NCI-H748 (cell line): Measurements from ENCODE around the gene EIF1AD.
A peak's percentile ranks its signal among the peaks of the same experiment; 100 is the strongest.
"Not testable (repeated sequence)": the region's sequence is repeated elsewhere in the genome, so short reads cannot be mapped to it uniquely, and the experiment has no call there.

Experiments used
- DNase-seq: peaks from one replicate; lab custom pipeline; 2025; ENCODE audit not compliant: unreplicated experiment; lab: John Stamatoyannopoulos, UW

Gene EIF1AD, protein sequence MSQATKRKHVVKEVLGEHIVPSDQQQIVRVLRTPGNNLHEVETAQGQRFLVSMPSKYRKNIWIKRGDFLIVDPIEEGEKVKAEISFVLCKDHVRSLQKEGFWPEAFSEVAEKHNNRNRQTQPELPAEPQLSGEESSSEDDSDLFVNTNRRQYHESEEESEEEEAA

DNA sequence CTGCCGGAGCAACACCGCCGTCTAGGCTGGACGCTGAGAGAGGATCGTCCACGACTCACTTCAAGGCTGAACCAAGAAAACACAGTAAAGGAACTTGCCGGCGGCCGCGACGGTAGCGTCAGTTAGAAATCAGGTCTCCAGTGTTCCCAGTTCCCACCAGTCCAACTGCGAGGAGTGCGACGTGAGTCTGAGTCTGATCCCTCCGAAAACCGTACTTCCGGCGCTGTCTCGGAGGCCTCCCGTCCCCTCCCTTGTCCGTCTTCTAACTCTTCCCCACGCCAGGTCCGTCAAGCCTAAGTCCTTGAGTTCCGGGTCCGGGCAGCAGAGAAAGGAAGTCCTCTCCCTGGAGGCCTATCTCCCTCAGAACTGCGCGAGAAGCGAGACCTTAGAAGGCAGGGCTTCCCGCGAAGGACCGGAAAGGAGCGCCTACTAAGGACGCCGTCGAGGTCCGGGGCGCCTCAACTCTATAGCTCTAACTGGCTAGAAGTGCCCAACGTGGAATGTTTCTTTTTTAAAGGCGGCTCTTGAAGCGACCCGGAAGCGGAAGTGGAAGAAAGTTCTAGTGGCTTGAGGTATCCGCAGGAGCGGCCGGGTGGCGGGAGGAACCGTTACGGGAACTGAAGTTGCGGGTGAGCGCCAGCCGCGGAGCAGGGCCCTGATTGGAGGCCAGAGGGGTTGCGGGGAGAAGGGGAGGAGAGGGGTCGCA lies at the start of gene EIF1AD, which contains the start of gene BANF1:
Gene EIF1AD (minus strand): TSS at position 216 of the 706 bp plus-strand sequence. CDS start 1,768 bp downstream, outside the sequence.
Gene BANF1 (plus strand): TSS at position 562 of the 706 bp plus-strand sequence. CDS start 748 bp downstream, outside the sequence.
- peak; percentile 99 for DNase-seq

DNA sequence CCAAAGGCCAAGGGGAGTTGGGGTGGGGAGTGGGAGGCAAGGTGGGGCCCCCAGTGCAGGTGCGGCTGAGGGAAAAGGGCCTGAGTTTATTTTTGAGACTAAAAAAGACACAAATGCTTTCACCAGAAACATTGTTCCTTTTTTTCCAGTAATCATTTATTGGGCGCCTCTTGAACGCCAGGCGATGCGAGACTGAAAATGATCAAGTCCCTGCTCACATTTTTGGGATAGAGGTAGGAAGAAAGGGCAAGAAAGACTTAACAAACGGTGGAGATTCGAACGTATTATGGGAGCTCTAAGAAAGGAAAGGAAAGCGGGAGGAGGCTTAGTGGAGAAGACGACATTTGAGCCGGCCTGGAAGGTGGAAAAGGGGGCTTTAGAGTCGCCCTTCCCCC lies 49.4 kb upstream of the EIF1AD start:
- DNase-seq: no peak

DNA sequence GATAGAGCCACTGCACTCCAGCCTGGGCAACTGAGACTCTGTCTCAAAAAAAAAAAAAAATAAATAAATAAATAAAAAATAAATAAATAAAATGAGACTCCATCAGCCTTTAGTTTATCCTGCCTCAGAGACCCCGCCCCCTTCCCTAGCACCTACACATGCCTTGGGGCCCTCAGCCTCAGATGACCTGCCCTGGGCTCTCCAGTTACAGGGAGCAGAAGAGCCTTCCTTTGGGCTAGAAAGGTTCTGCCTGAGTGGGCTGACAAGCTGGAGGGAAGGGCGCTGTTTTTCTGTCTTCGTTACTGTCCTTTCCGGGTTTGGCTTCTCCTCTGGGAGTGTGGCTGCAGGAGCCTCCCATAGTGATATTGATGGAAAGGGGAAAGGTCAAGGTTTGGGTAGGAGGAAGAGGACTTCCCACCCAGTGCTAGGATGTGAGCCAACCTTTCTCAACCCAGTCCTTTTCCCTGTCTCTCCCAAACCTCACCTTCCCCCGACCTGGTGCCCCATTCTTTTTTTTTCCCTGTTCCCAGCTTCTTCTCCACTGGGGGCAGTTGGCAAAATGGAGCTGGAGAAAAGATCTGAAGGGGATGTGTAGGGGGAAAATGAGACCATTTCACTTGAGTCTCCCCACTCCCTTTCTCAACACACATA lies 48.7 kb upstream of the EIF1AD start:
- DNase-seq: no peak

DNA sequence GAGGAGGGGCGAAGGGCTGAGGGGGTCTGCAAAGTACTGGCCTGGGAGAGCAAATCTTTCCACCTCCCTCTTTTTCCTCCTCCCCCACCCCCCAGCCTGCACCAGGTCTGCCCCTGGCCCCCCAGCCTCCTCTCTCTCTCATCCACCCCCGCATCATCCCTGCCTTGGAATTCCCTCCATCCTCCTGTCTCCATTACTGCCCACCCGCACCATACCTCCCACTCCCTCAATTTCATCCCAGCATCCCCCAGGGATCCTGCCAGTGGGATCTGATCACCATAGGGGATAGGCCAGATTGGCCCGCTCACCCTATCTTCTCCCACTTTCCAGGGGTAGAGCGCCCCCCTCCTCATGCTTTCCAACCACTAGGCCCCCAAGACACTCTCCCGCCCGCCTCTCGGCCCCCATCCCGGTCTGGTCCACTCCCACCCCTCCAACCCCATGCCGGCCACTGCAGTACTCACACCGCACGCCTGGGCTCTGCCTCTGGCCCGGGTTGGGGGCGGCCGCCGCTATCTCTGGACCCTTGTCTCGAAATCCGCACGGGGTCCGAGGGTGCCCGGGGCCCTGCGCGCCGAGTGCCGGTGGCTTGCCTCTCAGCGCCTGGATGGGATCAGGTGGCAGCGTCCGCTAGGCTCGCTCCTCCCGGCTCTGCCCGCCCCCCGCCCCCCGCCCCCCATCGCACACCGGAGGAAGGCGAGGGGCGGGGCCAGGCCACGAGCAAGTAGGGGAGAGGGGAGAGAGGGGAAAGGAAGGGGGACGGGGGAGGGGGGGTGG lies 46.8 kb upstream of the EIF1AD start, which contains the start of gene GAL3ST3:
Gene GAL3ST3 (minus strand): TSS at position 615 of the 777 bp plus-strand sequence. CDS start 3,746 bp downstream, outside the sequence.
- DNase-seq: peak; percentile 56

DNA sequence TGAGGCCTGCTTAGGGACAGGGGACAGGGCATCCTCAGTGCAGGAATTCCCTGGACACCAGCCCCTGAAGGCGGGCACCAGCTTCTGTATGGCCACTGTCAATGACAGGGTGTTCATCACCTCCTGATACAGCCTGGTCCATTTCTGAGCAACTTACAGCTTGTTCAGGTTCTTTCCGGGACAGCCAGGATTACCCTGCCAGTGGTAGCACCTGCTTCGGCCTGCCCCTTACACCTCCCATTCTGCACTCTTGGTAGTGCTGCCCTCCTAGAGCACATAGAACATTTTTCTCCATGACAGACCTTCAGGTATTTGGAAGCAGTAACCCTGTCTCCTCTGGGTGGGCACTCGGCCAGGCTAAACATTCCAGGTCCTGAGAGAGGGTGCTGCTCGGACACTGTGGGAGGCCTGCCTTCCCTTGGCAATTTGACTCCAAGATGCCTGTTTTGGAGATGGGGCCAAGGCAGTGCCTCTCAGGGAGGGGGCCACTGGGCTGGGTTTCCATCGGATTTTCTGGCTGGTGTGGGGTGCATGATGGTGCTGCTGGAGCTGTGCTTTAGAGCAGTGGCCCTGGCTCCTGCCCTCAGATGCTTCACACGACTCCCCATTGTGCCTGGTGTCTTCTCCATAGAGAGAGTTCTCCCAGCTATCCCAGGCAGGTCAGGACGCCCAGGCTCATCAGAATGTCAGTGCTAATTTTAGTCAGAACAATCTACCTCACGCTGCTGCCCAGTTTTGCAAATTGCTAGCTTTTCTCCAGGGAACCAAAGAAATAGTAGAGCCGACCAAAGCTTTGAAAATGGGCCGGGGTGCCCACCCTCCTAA lies 45.8 kb upstream of the EIF1AD start:
- DNase-seq: no peak

DNA sequence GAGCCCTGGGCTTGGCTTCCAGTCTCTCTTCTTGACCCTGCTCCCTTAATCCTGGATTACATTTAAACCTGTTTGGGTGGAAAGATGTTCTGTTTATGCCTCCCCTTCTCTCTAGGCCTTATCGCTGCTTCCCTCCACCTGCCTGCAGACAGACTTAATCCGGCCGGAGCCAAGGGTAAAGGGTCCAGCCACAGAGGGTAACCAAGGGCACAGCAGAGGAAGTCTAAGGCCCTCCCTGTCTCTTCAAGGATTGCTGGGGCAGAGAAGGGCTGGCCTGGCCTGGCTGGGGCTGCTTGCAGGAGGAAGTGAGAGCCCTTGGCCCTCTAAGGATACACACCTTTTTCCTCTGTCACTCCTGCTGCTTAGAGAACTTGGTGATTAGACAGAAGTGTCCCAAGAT lies 44.9 kb upstream of the EIF1AD start:
- no peak for DNase-seq

DNA sequence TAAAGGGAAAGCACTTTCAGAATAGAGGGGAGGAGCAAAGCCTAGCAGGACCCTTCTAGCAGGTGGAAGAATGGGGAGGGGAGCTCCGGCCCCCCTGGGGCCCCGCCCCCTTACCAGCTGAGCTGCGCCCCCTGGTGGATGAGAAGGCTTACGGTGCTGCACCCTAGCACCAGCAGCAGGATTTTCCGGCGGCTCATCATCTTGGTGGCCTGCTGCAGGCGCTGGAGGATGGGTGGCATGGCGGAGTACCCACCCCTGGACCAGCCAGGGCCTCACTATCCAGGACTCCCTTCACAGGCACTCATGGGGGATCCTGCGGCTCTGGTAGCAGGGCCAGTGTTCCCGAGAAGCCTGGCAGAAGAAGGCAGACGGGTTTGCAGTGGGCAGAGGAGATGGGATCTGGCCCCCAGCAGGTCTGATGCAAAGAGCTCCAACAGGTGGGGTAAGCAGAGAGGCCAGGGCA lies 43.3 kb upstream of the EIF1AD start:
- DNase-seq: peak; percentile 85

DNA sequence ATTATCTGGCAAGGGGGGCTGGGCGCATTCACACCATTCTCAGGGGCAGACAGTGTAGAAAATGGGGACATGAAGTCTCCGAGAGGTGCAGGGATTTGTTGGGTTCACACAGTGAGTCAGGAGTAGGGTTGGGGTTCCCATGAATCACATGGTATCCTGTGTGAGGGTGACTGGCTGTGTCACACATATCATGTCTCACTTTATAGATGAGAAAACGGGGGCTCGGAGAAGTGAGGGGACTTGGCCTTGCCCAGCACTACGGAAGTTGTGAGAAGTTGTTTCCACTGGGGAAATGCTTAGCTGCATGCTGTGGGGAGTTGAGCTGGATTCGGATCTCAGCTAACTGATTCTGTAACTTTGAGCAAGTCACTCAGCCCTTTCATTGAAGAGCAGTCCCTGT lies 42.8 kb upstream of the EIF1AD start:
- DNase-seq: no peak

DNA sequence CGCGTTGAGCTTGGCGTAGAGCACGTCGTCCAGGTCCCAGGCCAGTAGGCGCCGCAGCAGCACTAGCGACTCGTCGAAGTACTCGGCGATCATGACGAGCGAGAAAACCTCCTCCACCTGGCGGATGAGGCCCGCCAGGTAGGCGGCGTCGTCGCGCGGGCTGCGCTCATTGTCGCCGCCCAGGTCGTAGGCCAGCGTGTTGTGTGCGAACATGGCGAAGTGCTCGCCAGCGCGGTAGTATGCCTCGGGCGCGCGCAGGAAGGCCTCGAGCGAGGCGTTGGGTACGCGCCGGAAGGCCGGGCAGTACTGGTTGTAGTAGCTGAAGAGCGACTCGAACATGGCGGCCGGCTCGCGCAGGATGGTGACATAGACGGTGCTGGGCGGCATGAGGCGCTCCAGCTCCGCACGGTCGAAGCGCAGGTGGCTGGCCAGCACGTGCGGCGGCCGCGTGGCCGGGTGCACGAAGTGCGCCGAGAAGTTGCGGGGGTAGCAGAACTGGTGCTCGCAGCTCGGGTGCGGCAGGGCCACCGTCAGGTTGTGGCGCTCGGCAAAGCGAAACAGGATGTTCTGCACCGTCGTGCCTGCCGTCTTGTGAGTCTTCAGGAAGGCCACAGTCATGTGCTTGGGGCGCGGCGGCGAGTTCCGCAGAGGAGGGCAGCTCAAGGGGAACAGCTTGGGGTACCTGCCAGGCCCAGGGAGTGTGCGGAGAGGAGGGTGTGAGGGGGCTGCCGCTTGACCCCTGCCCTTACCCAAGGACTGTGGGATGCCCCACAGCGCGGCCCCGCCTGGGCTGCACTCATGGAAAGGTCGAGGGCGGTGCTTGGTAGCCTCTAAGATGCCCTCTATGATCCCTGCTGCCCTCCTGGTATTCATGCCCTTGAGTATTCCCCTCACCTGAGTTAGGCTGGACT lies 41.3 kb upstream of the EIF1AD start:
- no peak for DNase-seq

DNA sequence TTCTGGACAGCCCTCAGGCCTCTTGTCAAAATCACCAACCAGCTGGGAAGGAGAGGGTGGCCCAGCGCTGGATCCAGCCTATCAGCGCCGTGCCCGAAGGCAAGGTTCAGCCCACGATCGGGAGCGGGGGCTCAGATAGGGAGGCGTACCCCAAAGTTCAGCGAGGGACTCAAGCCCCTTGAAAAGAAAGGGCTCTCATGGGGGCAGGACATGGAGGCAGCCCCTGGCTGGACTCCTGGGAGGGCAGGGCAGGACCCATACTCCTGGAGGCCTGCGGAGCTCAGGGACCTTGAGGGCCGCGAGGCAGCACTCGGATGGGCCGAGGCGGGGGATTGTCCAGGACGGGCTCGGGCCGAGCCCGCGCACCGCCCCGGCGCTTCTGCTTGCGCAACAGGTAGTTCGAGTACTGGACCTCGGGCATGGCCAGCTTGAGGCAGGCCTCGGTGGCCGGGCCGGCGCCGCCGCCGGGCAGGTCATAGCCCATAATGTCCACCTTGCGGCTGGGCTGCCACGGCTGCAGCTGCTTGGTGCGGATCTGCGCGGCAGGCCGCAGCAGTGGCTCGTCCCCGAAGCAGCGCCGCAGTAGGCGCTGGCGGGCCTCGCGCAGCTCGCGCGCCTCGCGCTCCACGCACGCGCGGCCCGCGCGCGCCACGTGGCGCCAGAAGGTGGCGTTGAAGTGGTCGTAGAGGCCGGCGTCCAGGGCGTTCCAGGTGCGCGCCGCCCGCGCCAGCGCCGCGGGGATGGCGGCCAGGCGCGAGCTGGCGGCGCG lies 40.5 kb upstream of the EIF1AD start:
- no peak for DNase-seq

DNA sequence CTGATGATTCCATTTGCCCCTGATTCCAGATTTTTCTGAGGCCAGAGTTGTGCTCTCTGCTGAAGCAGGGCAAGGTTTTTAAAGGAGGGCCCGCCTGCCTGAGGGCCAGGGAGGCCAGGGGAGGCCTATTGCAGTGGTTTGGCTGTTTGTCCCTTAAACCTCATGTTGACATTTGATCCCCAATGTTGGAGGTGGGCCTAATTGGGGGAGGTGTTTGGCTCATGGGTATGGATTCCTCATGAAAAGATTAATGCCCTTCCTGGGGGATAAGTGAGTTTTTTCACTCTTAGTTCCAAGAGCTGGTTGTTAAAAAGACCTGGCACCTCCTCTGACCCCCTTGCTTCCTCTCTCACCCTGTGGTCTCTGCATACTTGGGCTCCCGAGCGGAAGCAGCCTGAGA lies 37.8 kb upstream of the EIF1AD start:
- no peak for DNase-seq

DNA sequence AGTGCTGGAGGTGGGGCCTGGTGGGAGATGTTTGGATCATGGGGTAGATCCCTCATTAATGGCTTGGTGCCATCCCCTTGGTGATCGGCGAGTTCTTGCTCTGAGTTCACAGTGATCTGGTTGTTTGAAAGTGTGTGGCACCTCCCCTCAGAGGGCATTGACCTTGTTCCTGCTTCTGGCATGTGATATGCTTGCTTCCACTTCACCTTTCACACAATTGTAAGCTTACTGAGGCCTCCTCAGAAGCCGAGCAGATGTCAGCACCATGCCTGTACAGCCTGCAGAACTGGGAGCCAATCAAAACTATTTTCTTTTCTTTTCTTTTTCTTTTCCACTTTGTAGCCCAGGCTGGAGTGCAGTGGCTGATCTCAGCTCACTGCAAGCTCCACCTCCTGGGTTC lies 35.4 kb upstream of the EIF1AD start:
- DNase-seq: no peak

DNA sequence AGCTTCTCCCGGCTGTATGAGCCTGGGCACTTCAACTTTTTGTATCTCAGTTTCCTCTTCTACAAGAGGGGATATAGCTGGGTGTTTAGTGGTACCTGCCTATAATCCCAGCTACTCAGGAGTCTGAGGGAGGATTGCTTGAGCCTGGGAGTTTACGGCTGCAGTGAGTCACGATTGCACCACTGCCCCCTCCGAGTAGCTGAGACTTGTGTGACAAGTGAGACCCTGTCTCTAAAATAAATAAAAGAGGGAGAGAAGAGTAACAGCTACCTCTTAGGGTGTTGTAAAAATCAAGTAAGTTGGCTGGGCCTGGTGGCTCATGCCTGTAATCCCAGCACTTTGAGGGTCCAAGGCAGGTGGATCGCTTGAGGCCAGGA lies 34.4 kb upstream of the EIF1AD start:
- DNase-seq: no peak

DNA sequence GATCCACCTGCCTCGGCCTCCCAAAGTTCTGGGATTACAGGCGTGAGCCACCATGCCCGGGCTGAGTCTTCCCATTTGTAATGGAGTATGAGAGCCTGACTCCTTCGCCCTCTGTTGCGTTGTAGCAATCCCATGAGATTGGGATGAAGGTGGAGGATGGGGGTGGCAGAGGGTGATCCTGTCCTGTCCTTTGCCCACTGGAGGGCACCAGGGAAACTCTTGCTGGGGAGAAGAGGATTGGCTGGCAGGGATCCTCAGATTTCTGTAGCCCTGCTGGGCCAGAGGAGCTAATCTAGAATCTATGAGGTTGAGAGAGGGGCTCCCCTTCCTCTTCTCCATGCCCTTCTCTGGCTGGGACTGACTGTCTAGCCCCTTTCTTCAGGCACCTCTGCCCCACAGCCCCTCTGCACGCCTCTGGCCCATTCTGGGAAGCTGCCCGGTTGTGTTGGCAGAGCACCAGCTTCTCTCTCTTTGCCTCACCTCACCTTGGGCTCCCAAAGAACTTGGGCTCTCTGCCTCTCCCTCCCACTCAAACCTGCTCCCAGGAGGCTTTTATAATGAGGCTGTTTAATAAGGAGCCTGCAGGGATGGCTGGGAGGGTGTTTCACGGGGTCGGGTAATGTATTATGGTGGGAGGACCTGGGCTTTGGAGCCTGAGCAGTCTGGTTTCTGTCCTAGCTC lies 33.8 kb upstream of the EIF1AD start:
- DNase-seq: no peak

DNA sequence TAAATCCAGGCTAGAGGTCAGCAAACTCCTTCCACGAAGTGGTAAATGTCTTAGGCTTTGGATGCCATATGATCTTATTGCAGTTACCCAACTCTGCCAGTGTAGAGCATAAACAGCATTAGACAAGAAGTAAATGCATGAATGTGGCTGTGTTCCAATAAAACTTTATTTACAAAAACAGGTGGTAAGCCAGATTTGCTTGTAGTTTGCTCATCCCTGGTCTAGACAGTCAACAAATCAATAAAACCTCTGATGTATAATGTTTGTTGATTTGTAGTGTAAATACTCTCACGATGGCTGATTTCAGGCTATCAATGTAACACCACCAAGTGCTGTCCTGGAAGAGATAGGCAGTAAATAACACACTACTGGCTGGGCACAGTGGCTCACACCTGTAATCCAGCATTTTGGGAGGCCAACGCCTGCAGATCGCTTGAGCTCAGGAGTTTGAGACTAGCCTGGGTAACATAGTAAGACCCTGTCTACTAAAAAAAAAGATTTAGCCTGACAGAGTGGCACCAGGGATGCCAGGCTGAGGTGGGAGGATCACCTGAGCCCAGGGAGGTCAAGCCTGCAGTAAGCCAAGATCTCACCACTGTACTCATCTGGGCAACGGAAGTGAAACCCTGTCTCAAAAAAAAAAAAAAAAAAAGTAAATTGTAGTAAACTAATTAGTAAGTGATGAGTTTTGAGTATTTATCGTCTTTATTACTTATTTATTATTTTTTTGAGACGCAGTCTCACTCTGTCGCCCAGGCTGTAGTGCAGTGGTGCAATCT lies 31.2 kb upstream of the EIF1AD start:
- DNase-seq: no peak

DNA sequence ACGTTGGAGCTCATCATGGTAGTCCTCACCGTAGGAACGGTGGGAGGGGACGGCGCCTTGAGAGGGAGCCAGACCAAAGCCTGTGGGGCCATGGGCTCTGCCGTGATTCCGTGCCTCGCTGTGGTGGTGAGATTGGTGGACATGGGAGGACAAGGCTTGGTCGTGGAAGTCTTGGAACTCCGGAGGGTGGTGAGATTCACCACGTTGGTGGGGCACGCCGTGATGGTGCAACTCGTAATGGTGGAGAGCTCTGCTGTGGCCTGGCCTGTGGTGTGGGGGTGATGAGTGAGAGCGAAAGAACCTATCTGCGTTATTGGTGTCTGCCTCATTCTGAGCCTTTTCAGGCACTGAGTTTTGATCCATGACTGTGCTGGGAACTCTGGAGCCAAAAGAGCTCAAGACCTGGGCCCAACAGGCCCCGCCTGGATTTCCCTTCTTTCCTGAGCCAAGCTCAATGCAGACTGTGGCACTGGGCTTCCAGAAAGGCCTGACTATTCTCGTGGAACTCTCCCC lies 24.1 kb upstream of the EIF1AD start, which contains the start of gene CATSPER1:
Gene CATSPER1 (minus strand): TSS at position 463 of the 513 bp plus-strand sequence. CDS start 100 bp downstream, at position 363.
- no peak for DNase-seq

DNA sequence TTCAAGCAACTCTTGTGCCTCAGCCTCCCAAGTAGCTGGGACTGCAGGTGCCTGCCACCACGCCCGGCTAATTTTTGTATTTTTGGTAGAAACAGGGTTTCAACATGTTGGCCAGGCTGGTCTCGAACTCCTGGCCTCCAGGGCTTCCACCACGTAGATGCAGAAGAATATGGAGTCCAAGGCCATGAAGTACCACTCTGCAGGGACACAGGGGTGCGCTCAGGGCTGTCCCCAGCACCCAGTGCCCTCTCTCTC lies 21.2 kb upstream of the EIF1AD start:
- DNase-seq: not testable (repeated sequence)
